Spleen (tissue), 11 donors: ENCODE results near the gene TMEM63B. TPM values are rescaled to one million over a fixed set of nuclear protein-coding genes. Genes with fewer than 3 reads are reported as not detected.

Source experiments
- DNase-seq: peaks from one replicate; pipeline ENCODE4 v3.0.0-alpha.2; 2020
- H3K27ac ChIP-seq, 8 donors: fragments of 200-600 bp; sonication (generic) in 7 of 8; 1 replicate in 4 of 8; 2 replicates in 4 of 8; pipeline versions ENCODE4 v1.5.0 to v1.8.0; 2016 to 2021; ENCODE audit warnings: inconsistent platforms in 4 of 8, mild to moderate bottlenecking in 4 of 8, moderate library complexity in 1 of 8
- H3K27me3 ChIP-seq, 7 donors: fragments of 200-600 bp; sonication (generic) in 6 of 7; replicated peaks in 1 of 7; 1 replicate in 4 of 7; 2 replicates in 3 of 7; pipeline versions ENCODE4 v1.5.0 to v1.8.0; 2016 to 2021; ENCODE audit warnings: inconsistent platforms in 3 of 7, mild to moderate bottlenecking in 1 of 7
- H3K36me3 ChIP-seq, 6 donors: fragments of 200-600 bp; sonication (generic) in 5 of 6; 1 replicate in 4 of 6; 2 replicates in 2 of 6; pipeline versions ENCODE4 v1.5.0 to v1.8.0; 2016 to 2021; ENCODE audit warnings: inconsistent platforms in 2 of 6
- H3K4me1 ChIP-seq, 6 donors: fragments of 200-600 bp; sonication (generic) in 5 of 6; 1 replicate in 3 of 6; 2 replicates in 3 of 6; pipeline versions ENCODE4 v1.5.0 to v1.8.0; 2016 to 2021; ENCODE audit warnings: inconsistent platforms in 3 of 6
- H3K4me3 ChIP-seq, 8 donors: fragments of 200-600 bp; sonication (generic) in 7 of 8; 1 replicate in 4 of 8; 2 replicates in 4 of 8; pipeline versions ENCODE4 v1.5.0 to v1.8.0; 2016 to 2021; ENCODE audit warnings: inconsistent platforms in 4 of 8, mild to moderate bottlenecking in 4 of 8, moderate library complexity in 2 of 8
- H3K9me3 ChIP-seq, 8 donors: fragments of 200-600 bp; sonication (generic) in 7 of 8; 1 replicate in 4 of 8; 2 replicates in 4 of 8; pipeline versions ENCODE4 v1.5.0 to v1.8.0; 2016 to 2021; ENCODE audit warnings: inconsistent platforms in 4 of 8
- POLR2A ChIP-seq, 3 donors: fragments of 450-650 bp; IDR thresholded peaks; one replicate each; pipeline ENCODE4 v1.5.1; 2017; ENCODE audit warnings: antibody characterized with exemption in 3 of 3, mild to moderate bottlenecking in 1 of 3
- POLR2AphosphoS5 ChIP-seq, 3 donors: sonication (generic); formaldehyde crosslinking; IDR thresholded peaks; one replicate each; pipeline ENCODE4 v1.5.1; 2017; ENCODE audit warnings: antibody characterized with exemption in 3 of 3
- WGBS, 5 donors: extraction: QIAGEN DNeasy Blood & Tissue Kit in 3 of 5; methylation state at CpG; one replicate each; pipeline versions ENCODE4 v1.1.5 to v1.1.7; 2013 to 2018; 5-methylcytosine and 5-hydroxymethylcytosine counted together
- intact Hi-C: fragments of 100-400 bp; cut with DNase I; formaldehyde crosslinking; loops from one replicate; pipeline ENCODE4 v1.15.0; 2023; ENCODE audit warnings: low total_unique reads
- polyA plus RNA-seq, 3 donors: library from polyadenylated mRNA; stranded (reverse); fragments of 200-250 nt; gene quantifications; one replicate each; pipeline ENCODE4 v1.2.1, GENCODE V29; 2013
- total RNA-seq, 7 donors: library from RNA; depleted of rRNA in 3 of 7; stranded (reverse); fragments of >200 nt in 3 of 7; fragmentation: NEBNext Ultra II Directional in 4 of 7; extraction: Animal tissue kit (Norgen Biotek cat#: 25700) in 4 of 7; gene quantifications; one replicate each; pipeline versions ENCODE4 v1.1.0 to v1.2.1, GENCODE V29; 2016 to 2021
- TF ChIP-seq, protein P1 (sequence below), 11 experiments: fragments of 200-600 bp in 7 of 11; fragments of 450-650 bp in 4 of 11; sonication (generic) in 4 of 11; IDR thresholded peaks in 8 of 11; conservative IDR thresholded peaks in 3 of 11; 1 replicate in 7 of 11; 2 replicates in 4 of 11; pipeline versions ENCODE4 v1.4.0 to v1.8.0; 2016 to 2021; ENCODE audit warnings: antibody characterized with exemption in 11 of 11, inconsistent platforms in 4 of 11, mild to moderate bottlenecking in 1 of 11
- donor health status: healthy with polysubstance abuse.
- donor health status: DM: no; HTN: no; CAD: no; lungs with moderate emphysema.
- donor health status: DM: no; HTN: no; CAD: no.
- donor health status: Bipolar disorder and iron deficiency.
- donor health status: healthy.
- donor health status: DM: no; HTN: no; CAD: no.
- donor health status: DM: yes; HTN: yes; CAD: no.

TMEM63B gene
- total and polyA plus RNA-seq, 10 donors: 2.8 to 24.8 (median 18.3) TPM

DNA sequence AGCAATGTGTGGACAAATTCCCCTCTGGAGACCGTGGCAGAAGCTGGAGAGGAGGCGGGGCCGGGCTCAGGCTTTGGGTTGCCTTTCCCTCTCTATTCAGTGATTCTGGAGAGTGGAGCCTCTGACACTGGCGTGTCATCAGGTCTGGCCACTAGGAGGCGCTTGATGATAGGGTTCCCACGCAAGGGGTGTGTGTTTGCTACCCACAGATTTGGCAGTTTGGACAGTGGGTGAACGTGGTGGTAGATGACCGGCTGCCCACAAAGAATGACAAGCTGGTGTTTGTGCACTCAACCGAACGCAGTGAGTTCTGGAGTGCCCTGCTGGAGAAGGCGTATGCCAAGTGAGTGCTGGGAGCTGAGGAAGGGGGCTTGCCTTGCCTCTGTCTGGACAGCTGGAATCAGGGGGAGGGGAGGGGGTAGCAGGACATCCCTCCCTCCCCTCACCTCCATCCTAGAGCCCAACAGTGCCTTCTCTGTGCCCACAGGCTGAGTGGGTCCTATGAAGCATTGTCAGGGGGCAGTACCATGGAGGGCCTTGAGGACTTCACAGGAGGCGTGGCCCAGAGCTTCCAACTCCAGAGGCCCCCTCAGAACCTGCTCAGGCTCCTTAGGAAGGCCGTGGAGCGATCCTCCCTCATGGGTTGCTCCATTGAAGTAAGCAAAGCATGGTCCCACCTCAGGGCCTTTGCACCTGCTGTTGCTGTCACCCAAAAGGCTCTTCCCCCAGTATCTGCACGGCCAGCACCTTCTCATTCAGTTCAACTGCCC lies 45.6 kb downstream of the TMEM63B start:
- TF ChIP-seq POLR2A (IDR thresholded peaks at IDR 0.05) (no peak), POLR2AphosphoS5 (IDR thresholded peaks at IDR 0.05) (peak in 2 of 3 donors; percentile 21 to 49)
- TF ChIP-seq, protein P1, sequence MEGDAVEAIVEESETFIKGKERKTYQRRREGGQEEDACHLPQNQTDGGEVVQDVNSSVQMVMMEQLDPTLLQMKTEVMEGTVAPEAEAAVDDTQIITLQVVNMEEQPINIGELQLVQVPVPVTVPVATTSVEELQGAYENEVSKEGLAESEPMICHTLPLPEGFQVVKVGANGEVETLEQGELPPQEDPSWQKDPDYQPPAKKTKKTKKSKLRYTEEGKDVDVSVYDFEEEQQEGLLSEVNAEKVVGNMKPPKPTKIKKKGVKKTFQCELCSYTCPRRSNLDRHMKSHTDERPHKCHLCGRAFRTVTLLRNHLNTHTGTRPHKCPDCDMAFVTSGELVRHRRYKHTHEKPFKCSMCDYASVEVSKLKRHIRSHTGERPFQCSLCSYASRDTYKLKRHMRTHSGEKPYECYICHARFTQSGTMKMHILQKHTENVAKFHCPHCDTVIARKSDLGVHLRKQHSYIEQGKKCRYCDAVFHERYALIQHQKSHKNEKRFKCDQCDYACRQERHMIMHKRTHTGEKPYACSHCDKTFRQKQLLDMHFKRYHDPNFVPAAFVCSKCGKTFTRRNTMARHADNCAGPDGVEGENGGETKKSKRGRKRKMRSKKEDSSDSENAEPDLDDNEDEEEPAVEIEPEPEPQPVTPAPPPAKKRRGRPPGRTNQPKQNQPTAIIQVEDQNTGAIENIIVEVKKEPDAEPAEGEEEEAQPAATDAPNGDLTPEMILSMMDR (IDR thresholded peaks at IDR 0.05 in 8 of 11, conservative IDR thresholded peaks at IDR 0.05 in 3 of 11): peak; percentile 71 to 94 (median 88)
- no peaks in the 10 kb centered on the region for H3K36me3 ChIP-seq
- peak; percentile 92 for DNase-seq

DNA sequence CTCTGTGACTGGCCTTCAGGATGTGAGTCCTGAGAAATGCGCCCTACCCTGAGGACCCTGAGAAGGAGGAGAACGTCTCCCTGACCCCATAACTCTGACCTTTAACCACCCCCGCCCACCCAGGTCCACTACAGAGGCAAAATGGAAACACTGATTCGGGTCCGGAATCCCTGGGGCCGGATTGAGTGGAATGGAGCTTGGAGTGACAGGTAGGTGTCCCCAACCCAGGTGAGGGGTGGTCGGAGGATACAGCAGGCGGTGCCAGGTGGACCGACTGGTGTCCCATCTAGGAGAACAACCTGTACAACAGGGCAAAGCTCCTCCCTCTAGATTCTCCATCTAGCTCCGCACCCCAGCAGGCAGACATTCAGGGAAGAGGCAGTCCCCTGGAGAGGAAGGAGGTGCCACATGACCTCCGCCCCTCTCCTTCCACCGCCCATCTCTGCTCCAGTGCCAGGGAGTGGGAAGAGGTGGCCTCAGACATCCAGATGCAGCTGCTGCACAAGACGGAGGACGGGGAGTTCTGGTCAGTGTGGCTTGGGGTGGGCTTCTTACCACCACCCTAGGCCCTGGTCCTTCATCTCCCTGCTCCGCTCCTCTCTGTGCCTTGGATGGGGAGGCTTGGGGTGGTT lies 48.9 kb downstream of the TMEM63B start:
- Histone ChIP-seq H3K27me3 (peaks cover 0 to 5% (median 0%) of the 10 kb centered on the region in 7 donors), H3K27ac (no peak overlapping the region), H3K4me1 (peaks cover 3 to 32% (median 17%) of the 10 kb centered on the region in 6 donors), H3K9me3 (no peaks in the 10 kb centered on the region), H3K36me3 (no peaks in the 10 kb centered on the region), H3K4me3 (peak overlapping the region in 1 of 8 donors; percentile 42)
- DNase-seq: no peak
- 65 to 76% (median 73%) methylated on average over 14 to 15 of the region's 15 CpGs for WGBS, 5 donors
- intact Hi-C loops: loop anchor here (10.0 kb wide), 1 partner anchor 59 kb away; no protein-coding TSS in a partner anchor
- TF ChIP-seq, protein P1 (IDR thresholded peaks at IDR 0.05 in 8 of 11, conservative IDR thresholded peaks at IDR 0.05 in 3 of 11): no peak
- no peak for TF ChIP-seq POLR2AphosphoS5 (IDR thresholded peaks at IDR 0.05)
- no peak for TF ChIP-seq POLR2A (IDR thresholded peaks at IDR 0.05)

More for the DNA sequence above, 45.6 kb downstream of the TMEM63B start:
- intact Hi-C loops: loop anchor here (5.0 to 10.0 kb wide), 2 partner anchors 62 to 164 kb away; no protein-coding TSS in a partner anchor
- H3K4me1 ChIP-seq: peaks cover 3 to 19% (median 16%) of the 10 kb centered on the region in 6 donors
- no peaks in the 10 kb centered on the region for H3K9me3 ChIP-seq
- WGBS, 5 donors: 24 to 30% (median 28%) methylated on average over 15 of the region's 15 CpGs
- no peak overlapping the region for H3K27ac ChIP-seq
- H3K4me3 ChIP-seq: no peak overlapping the region
- H3K27me3 ChIP-seq: peaks cover 0 to 5% (median 0%) of the 10 kb centered on the region in 7 donors

DNA sequence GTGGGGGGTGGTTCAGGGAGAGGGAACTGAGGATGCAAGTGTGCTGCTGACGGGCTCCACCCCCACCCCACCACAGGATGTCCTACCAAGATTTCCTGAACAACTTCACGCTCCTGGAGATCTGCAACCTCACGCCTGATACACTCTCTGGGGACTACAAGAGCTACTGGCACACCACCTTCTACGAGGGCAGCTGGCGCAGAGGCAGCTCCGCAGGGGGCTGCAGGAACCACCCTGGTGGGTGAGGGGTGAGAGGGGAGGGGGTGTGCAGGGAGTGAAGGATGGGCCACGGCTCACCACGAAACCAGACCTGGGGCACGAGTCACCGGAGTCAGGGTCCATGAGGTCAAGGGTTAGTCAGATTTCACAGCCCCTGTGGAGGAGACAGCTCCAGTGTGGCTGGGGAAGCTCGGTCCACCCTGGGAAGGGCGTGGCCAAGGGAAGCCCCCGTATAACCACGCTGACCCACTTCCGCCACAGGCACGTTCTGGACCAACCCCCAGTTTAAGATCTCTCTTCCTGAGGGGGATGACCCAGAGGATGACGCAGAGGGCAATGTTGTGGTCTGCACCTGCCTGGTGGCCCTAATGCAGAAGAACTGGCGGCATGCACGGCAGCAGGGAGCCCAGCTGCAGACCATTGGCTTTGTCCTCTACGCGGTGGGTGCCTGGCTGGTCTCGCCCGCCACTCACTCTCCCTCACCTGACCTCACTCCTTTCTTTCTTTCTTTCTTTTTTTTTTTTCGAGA lies 49.6 kb downstream of the TMEM63B start:
- no peaks in the 10 kb centered on the region for H3K36me3 ChIP-seq
- intact Hi-C loops: loop anchor here (10.0 kb wide), 1 partner anchor 58 kb away; no protein-coding TSS in a partner anchor
- no peak for TF ChIP-seq POLR2A (IDR thresholded peaks at IDR 0.05)
- H3K27ac ChIP-seq: no peak overlapping the region
- peaks cover 0 to 5% (median 0%) of the 10 kb centered on the region in 7 donors for H3K27me3 ChIP-seq
- peak overlapping the region in 1 of 8 donors; percentile 42 for H3K4me3 ChIP-seq
- WGBS, 5 donors: 22 to 29% (median 25%) methylated on average over 18 to 24 of the region's 24 CpGs
- no peaks in the 10 kb centered on the region for H3K9me3 ChIP-seq
- DNase-seq: no peak
- H3K4me1 ChIP-seq: peaks cover 3 to 32% (median 17%) of the 10 kb centered on the region in 6 donors

DNA sequence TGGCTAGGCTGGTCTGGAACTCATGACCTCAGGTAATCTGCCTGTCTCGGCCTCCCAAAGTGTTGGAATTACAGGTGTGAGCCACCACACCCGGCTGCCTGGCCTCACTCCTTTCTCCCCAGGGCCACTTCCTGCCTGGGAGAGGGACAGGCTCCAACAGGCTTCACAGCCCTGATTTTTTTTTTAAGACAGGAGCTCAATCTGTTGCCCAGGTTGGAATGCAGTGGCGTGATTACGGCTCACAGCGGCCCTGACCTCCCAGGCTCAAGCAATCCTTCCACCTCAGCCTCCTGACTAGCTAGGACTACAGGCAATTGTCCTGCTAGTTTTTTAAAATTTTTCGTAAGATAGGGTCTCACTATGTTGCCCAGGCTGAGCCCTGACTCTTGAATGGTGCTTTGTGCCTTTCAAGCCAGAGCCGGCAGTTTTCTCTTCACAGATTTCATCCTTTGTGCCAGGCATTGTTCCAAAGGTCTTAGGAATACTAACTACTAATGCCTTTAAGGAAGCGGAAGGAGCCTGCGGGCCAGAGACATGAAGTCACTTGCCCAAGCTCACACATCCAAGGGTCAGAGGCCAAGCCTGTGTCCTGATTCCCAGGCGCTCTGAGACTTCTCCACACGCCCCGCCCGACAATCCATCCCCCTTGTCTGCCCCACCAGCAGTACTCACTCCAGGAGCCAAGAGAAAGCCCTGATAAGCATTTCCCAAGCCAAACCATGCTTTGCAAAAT lies 50.5 kb downstream of the TMEM63B start:
- WGBS, 5 donors: 90 to 95% (median 93%) methylated on average over 13 of the region's 13 CpGs
- H3K9me3 ChIP-seq: no peaks in the 10 kb centered on the region
- TF ChIP-seq POLR2A (IDR thresholded peaks at IDR 0.05): no peak
- TF ChIP-seq, protein P1 (IDR thresholded peaks at IDR 0.05 in 8 of 11, conservative IDR thresholded peaks at IDR 0.05 in 3 of 11): no peak
- TF ChIP-seq POLR2AphosphoS5 (IDR thresholded peaks at IDR 0.05): no peak
- no peak overlapping the region for H3K27ac ChIP-seq
- H3K4me1 ChIP-seq: peaks cover 3 to 30% (median 13%) of the 10 kb centered on the region in 6 donors
- H3K36me3 ChIP-seq: no peaks in the 10 kb centered on the region
- no peak overlapping the region for H3K4me3 ChIP-seq
- no peak for DNase-seq
- intact Hi-C loops: loop anchor here (10.0 kb wide), 1 partner anchor 57 kb away; no protein-coding TSS in a partner anchor
- peaks cover 0 to 5% (median 0%) of the 10 kb centered on the region in 7 donors for H3K27me3 ChIP-seq
